AG09319 (cell line): ENCODE data around the gene TEX2.

Source experiments
- DNase-seq: peaks from one replicate; pipeline ENCODE4 v3.0.0-alpha.2; 2010; ENCODE audit warnings: low read depth; ENCODE audit errors: extremely low read depth
- TF ChIP-seq, protein P1 (sequence below): IDR thresholded peaks from 2 replicates; pipeline ENCODE4 v1.5.1; 2011; ENCODE audit warnings: low read depth, mild to moderate bottlenecking, inconsistent platforms, low read length, moderate library complexity

Gene TEX2

DNA sequence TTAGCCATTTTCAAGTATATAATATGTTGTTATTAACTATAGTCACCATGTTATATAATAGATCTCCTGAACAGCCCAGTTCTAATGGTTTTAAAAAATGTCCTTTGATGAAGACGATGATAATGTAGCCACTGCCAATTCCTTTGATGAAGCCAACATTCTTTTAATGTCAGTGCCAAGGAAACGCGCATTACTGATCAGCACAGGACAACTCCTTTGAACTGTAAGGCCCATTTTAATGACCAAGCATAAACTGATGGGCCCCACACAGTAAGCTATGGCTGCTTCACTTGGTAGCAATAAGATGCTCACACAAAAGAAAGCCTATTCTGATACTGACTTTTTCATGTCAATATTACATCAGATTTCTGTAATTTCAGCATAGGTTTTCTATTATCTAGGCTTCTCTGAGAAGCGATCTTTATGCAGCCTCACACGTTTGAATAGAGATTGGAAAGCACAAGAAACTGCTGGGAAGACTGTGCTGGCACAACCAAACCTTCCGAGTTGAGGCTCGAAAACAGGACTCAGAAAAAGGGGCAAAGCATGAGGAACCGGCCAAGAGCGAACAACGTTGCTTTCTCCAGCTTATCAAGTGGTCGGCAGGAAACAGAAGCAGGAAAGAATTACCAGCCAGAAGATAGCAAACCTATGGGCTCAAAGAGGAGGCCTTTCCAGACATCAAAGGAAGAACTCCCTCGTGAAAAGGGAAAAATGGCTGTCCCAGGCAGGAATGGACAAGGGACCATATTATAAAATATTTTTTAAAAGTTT is 152.5 kb downstream of the TEX2 start:
- no peak for DNase-seq
- TF ChIP-seq, protein P1, sequence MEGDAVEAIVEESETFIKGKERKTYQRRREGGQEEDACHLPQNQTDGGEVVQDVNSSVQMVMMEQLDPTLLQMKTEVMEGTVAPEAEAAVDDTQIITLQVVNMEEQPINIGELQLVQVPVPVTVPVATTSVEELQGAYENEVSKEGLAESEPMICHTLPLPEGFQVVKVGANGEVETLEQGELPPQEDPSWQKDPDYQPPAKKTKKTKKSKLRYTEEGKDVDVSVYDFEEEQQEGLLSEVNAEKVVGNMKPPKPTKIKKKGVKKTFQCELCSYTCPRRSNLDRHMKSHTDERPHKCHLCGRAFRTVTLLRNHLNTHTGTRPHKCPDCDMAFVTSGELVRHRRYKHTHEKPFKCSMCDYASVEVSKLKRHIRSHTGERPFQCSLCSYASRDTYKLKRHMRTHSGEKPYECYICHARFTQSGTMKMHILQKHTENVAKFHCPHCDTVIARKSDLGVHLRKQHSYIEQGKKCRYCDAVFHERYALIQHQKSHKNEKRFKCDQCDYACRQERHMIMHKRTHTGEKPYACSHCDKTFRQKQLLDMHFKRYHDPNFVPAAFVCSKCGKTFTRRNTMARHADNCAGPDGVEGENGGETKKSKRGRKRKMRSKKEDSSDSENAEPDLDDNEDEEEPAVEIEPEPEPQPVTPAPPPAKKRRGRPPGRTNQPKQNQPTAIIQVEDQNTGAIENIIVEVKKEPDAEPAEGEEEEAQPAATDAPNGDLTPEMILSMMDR = no peak

DNA sequence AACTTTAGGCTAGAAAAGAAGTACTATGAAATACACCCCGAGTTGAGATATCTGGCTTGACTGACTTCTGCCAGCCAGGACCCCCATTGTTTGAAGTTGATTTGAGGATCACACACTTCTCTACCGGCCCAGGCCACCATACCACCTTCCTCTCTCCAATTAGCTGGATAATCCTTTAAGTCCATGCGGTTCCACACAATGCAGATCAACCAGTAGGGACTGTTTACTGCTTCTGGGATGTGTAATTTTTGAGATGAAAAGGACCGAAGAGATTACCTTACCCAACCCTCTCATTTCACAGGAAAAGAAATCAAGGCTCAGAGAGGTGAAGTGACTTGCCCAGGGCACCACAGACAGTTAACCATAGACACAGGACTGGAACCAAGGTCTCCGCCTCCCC is 153.7 kb downstream of the TEX2 start:
- DNase-seq = no peak
- TF ChIP-seq, protein P1 = no peak

DNA sequence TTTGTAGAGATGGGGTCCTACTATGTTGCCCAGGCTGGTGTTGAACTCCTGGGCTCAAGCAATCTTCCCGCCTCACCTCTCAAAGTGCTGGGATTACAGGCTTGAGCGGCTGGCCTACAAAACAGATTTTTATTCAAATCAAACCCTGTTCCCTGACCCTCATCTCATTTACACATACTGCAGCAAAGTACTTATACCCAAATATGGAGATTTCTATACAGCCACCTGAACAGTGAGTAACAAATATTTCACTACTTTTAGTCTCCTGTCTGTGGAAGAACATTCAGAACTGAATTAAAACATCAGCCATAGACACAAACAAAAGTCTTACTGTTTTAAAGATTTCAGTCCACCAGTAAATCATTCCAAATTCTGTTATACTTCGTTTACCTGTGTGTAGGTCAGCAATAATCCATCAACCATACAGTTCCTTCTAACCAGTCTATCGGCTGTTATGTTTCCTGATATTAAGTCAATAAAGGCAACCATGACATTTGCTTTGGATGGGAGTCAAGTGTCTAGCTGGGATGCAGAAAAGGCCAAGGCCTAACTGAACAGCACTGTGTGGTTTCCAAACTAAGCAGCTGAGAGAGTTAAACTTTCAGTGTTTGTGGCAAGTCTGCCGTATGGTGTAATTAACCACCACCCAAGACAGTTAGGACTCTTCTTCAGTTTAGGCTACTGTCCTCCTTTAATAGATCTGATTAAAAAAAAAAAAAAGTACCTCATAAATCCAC is 155.4 kb downstream of the TEX2 start:
- TF ChIP-seq, protein P1 = no peak
- DNase-seq = no peak

DNA sequence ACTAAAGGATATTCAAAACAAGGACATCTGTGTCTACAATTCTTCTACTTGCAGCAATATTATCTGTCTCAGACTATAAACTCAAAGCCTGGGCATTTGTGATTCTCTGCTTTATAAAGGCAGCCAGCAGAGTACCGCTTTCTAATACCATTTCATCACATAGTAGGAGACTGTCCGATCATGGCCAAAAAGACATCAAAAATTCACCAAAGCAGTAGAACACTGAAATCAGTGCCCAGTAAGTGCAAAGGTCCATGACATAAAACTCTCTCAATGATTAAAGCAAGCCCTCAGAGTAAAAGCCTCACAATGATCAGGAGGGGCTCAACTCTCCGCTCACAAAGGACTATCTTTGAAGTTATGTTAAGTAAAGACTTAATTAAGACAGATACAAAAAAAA is 156.1 kb downstream of the TEX2 start:
- DNase-seq = no peak
- TF ChIP-seq, protein P1 = no peak

DNA sequence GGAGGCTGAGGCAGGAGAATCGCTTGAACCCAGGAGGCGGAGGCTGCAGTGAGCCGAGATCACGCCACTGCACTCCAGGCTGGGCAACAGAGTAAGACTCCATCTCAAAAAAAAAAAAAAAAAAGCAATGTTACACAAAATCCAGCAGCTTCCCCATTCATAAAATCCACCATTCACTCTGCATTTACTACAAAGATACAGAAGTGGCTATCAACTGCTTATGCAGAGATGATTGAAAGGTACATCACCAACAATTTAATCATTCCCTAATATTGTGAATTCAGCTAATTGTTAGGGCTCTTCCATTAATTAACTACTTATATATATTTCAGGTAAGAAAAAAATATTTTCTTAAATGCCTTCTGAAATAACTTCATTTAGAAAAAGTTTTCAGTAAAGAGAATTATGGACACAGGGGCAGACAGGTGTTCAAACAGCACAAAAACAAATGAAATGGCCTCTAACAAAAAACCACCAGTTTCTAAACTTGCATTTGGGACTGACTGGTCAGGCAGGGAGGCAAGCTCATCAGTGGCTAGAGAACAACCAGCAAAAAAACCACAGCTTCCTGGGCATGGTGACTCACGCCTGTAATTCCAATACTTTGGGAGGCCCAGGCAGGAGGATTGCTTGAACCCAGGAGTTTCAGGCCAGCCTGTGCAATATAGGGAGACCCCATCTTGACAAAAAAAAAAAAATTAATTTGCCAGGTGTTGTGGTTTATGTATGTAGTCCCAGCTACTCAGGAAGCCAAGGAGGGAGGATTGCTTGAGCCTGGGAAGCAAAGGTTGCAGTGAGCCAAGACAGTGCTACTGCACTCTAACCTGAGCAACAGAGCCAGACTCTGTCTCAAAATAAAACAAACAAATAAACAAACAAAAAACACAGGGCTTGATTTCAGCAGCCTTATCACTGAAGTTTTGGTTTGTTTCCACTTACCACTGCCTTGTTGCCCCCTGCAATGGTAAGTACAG is 159.4 kb downstream of the TEX2 start:
- TF ChIP-seq, protein P1 = no peak
- no peak for DNase-seq

DNA sequence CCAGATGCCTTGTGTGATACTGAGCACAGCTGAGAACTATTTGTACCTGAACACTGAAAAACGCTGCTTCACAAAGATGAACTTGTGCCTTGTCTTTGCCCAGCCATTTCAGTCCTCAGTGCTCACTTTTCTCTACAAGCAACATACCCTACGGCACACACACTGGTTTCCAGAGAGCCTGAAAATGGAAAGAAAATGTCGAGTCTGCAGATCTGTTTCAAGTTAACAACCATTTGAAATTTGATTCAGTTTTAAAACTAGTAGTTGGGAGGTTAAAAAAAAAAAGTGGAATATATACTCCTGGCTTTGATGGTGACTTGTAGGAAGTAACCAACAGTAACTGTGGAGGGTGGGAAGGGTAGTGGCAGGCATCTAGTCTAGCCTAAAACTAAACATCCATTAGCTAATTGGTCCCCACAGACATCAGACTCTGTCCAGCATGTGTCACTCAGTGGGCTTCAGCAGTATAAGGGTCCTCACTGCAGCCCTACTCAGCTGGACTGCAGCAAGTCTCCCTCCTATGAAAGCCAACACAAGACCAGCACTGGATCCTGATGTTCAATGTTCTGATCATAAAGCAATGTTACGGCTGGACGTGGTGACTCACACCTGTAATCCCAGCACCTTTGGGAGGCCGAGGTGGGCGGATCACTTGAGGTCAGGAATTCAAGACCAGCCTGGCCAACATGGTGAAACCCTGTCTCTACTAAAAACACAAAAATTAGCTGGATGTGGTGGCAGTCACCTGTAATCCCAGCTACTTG is 160.3 kb downstream of the TEX2 start:
- TF ChIP-seq, protein P1 = no peak
- DNase-seq = no peak
